Right atrium auricular region (tissue), 2 donors: ENCODE results near the gene PLD3. TPM values are rescaled to one million over a fixed set of nuclear protein-coding genes. Genes with fewer than 3 reads are reported as not detected.

Experiments
- DNase-seq: peaks from one replicate; pipeline ENCODE4 v3.0.0-alpha.2; 2019; ENCODE audit warnings: low spot score
- H3K27ac ChIP-seq, 2 donors: fragments of 200-600 bp; sonication (generic); 1 replicate in 1 of 2; 2 replicates in 1 of 2; pipeline ENCODE4 v1.5.1; 2016 to 2019
- H3K27me3 ChIP-seq, 2 donors: fragments of 200-600 bp; sonication (generic); one replicate each; pipeline versions ENCODE4 v1.5.1 to v1.6.0; 2017 to 2019
- H3K36me3 ChIP-seq: fragments of 200-600 bp; sonication (generic); one replicate; pipeline ENCODE4 v1.5.1; 2016
- H3K4me1 ChIP-seq, 2 donors: fragments of 200-600 bp; sonication (generic); one replicate each; pipeline versions ENCODE4 v1.5.1 to v1.6.0; 2017 to 2019
- H3K4me3 ChIP-seq, 2 donors: fragments of 200-600 bp; sonication (generic); 1 replicate in 1 of 2; 2 replicates in 1 of 2; pipeline ENCODE4 v1.5.1; 2017 to 2019; ENCODE audit warnings: mild to moderate bottlenecking in 1 of 2, moderate library complexity in 1 of 2
- H3K9me3 ChIP-seq, 2 donors: fragments of 200-600 bp; sonication (generic); one replicate each; pipeline ENCODE4 v1.5.1; 2019
- total RNA-seq, 2 donors: library from RNA; depleted of rRNA; stranded (reverse); fragments of >200 nt; gene quantifications; one replicate each; pipeline ENCODE4 v1.1.0, GENCODE V29; 2016
- TF ChIP-seq, protein P1 (sequence below), 2 donors: fragments of 200-600 bp; sonication (generic); IDR thresholded peaks; one replicate each; pipeline ENCODE4 v1.5.1; 2019; ENCODE audit warnings: antibody characterized with exemption in 2 of 2

Gene PLD3
- total RNA-seq, 2 donors from 2014 or later, result 273 to 315 TPM

DNA sequence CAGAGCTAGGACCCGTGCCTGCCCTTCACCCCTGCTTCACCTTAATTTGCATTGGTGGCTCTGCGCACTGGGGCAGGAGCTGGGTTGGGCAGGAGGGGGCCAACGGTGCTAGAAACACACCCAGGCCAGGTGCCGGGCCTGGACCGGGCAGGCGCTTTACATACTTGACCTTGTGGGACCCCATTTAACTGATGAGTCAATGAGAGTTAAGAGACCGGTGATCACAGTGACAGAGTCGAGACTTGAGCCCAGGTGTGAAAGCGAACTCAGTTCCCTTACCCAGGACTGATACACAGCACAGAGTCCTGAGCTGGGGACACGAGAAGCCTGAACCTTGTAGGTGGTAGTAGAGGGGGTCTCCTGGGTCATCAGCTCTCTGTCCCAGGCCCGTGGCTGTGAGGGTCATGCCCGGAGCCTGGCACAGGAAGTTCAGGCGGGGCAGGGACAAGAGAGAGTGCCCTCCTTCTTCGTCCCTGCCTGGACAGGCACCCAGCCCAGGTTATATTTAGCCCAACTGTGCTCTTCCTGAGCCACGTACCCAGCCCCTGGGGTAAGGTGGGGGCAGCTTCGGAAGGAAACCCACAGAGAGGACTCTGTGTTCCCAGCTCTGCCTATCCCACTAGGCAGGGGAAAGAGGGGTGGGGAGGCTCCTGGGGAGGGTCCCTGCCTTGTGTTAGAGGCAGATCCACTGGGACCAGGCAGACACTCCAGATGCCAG is 62.8 kb downstream of the PLD3 start:
- no peaks in the 10 kb centered on the region for H3K9me3 ChIP-seq
- H3K27ac ChIP-seq, result peak overlapping the region; percentile 82 to 89
- peaks cover 0 to 49% of the 10 kb centered on the region in 2 donors for H3K4me1 ChIP-seq
- TF ChIP-seq, protein P1, sequence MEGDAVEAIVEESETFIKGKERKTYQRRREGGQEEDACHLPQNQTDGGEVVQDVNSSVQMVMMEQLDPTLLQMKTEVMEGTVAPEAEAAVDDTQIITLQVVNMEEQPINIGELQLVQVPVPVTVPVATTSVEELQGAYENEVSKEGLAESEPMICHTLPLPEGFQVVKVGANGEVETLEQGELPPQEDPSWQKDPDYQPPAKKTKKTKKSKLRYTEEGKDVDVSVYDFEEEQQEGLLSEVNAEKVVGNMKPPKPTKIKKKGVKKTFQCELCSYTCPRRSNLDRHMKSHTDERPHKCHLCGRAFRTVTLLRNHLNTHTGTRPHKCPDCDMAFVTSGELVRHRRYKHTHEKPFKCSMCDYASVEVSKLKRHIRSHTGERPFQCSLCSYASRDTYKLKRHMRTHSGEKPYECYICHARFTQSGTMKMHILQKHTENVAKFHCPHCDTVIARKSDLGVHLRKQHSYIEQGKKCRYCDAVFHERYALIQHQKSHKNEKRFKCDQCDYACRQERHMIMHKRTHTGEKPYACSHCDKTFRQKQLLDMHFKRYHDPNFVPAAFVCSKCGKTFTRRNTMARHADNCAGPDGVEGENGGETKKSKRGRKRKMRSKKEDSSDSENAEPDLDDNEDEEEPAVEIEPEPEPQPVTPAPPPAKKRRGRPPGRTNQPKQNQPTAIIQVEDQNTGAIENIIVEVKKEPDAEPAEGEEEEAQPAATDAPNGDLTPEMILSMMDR (IDR thresholded peaks at IDR 0.05), result no peak
- DNase-seq, result no peak
- H3K27me3 ChIP-seq, result no peaks in the 10 kb centered on the region
- no peaks in the 10 kb centered on the region for H3K36me3 ChIP-seq
- H3K4me3 ChIP-seq, result no peak overlapping the region

DNA sequence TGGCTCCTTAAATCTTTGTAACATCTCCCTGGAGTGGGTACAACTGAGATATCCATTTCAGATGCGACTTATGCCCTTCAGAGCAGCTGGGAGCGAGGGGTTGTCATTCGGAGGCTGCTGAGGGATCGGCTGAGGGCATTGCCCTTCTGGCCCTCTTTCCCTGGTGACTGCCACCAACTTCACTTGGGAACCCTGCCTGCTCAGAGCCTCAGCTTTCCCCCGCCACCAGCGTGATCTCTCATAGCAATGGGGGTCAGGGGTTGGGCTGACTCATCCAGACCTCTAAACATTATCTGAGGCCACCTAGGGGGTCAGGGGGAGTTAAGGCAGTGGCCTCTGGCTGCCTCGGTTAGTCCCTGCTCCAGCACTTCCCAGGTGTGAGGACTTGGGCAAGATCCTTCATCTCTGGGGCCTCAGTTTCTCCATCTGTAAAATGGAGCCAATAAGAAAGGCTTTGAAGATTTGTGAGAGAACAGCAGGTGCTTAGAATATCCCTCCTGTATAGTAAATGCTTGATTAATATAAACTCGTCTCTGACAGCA is 63.5 kb downstream of the PLD3 start:
- TF ChIP-seq, protein P1 (IDR thresholded peaks at IDR 0.05), result no peak
- Histone ChIP-seq H3K9me3 (no peaks in the 10 kb centered on the region), H3K4me1 (peaks cover 0 to 51% of the 10 kb centered on the region in 2 donors), H3K27ac (peak overlapping the region; percentile 82 to 89), H3K4me3 (no peak overlapping the region), H3K36me3 (no peaks in the 10 kb centered on the region), H3K27me3 (no peaks in the 10 kb centered on the region)
- no peak for DNase-seq

DNA sequence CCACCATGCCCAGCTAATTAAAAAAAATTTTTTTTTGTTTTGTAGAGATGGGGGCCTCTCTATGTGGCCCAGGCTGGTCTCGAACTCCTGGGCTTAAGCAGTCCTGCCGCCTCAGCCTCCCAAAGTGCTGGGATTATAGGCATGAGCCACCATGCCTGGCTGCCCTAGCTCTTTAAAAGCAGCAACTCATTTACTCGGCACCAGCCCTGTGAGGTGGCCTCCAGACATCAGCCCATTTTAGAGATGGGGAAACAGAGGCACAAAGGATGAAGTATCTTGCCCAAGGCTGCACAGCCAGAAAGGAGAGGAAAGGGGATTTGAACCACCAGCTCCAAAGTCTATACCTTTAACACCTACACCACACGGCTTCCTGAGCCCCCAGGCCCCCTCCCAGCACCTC is 64.4 kb downstream of the PLD3 start:
- Histone ChIP-seq H3K4me1 (peaks cover 0 to 55% of the 10 kb centered on the region in 2 donors), H3K4me3 (no peak overlapping the region), H3K9me3 (no peaks in the 10 kb centered on the region), H3K27ac (peak overlapping the region in 1 of 2 donors; percentile 82), H3K27me3 (no peaks in the 10 kb centered on the region), H3K36me3 (no peaks in the 10 kb centered on the region)
- TF ChIP-seq, protein P1 (IDR thresholded peaks at IDR 0.05), result no peak
- DNase-seq, result no peak

DNA sequence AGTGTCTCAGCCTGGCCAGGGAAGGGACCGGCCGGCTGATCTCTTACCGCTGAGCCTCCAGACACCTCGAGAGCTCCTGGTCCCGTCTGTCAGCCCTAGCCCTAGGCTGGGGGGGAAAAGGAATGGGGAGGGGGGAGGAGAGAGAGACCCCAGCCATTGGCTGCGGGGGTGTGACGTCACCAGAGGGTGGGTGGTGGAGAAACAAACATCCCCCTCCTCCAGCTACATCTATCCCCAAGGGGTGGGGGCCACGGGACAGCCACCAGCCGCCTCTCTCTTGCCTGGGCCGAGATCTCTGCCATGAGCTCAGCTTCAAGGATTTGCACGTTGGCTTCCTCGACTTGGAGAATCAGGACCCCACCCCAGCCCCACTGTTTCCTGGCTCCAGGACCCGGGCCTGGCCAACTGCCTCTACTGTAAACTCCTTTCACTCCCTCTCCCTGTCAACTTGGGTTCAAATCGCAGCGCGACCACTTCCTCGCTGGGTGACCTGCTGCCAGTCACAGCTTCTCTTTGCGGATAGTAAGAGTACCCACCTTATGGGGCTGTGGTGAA is 64.9 kb downstream of the PLD3 start, which contains the start of gene PRX:
PRX (minus strand) TSS at position 88 of the 555 bp plus-strand sequence. CDS start 5,446 bp downstream, outside the sequence.
- Histone ChIP-seq H3K36me3 (no peaks in the 10 kb centered on the region), H3K4me1 (peaks cover 0 to 51% of the 10 kb centered on the region in 2 donors), H3K27ac (peak within 1 kb of the TSS; percentile 82 to 89), H3K9me3 (no peaks in the 10 kb centered on the region), H3K27me3 (no peaks in the 10 kb centered on the region), H3K4me3 (no peak within 1 kb of the TSS)
- TF ChIP-seq, protein P1 (IDR thresholded peaks at IDR 0.05), result no peak
- DNase-seq, result no peak

DNA sequence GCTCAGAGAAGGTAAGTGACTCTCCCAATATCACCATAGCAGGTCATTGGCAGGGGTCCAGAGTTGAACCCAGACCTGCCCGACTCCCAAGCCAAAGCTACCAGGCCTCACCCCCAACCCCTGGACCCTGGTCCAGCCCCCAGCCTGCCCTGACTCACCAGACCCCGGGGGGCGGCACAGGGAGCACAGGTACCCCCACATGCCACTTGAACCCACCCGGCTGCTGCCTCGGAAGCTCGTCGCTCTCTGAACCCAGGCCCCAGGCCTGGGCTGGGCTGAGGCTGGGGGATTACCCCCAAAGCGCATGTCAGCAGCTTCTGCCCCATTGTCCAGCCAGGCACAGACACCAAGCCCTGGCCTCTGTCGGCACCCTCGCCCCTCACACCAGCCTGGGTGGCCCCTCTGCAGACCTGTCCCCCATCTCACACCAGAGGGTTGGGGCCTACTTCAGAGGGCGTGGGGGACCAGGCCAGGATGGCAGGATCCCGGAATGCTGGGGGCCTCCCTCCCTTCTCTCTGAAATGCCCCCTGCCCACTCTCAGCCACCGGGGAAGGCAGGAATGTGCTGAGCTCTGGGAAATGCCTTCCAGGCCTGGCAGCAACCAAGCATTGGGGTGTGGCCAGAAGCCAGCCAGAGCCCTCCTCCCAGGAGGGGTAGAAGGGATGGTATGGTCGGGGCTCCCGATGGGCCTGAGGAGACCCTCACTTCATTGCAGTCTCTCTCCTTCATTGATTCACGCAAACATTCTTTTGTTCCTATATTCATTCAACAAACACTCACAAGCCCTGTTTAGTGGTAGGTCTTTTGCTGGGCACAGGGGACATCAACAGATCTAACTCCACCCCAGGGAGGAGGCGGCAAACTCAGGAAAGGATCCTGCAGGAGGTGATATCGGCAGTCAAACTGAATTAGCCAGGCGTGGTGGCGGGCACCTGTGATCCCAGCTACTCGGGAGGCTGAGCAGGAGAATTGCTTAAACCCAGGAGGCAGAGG is 66.3 kb downstream of the PLD3 start:
- TF ChIP-seq, protein P1 (IDR thresholded peaks at IDR 0.05), result no peak
- H3K4me3 ChIP-seq, result no peak overlapping the region
- no peaks in the 10 kb centered on the region for H3K27me3 ChIP-seq
- no peak for DNase-seq
- H3K4me1 ChIP-seq, result peaks cover 0 to 54% of the 10 kb centered on the region in 2 donors
- peak overlapping the region; percentile 37 to 48 for H3K27ac ChIP-seq
- no peaks in the 10 kb centered on the region for H3K9me3 ChIP-seq
- no peaks in the 10 kb centered on the region for H3K36me3 ChIP-seq
